Measurements from ENCODE around the gene PSMD12.
A peak's percentile ranks its signal among the peaks of the same experiment; 100 is the strongest.

PSMD12 gene

DNA sequence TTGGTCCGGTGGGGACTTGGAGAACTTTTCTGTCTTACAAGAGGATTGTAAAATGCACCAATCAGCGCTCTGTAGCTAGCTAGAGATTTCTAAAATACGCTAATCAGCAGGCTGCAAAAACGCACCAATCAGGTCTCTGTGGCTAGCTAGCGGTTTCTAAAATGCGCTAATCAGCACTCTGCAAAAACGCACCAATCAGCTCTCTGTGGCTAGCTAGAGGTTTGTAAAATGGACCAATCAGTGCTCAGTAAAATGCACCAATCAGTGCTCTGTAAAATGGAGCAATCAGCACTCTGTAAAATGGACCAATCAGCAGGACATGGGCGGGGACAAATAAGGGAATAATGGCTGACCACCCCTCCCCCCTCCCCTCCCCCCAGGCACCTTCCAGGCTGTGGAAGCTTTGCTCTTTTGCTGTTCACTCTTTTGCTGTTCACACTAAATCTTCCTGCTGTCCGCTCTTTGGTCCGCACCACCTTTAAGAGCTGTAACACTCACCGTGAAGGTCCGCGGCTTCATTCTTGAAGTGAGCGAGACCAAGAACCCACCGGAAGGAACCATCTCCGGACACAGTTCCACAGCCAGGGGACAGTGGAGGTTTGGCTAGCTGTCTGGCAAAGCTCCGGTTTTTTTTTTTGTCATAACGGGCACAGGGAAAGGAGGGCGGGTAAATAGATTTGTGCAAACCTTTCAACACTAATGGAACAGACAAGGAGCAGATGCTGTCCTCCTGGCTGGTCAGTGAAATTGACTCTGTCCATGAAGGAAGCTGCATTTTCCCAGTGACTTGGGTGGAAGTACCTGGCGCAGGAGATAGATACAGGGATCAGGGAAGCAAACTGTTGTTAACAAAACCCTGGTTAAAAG is 19.0 kb upstream of the PSMD12 start:
- DNase-seq: no peak

- DNase-seq: no peak
Observed at GRCh38 chr17:67381929-67382257, 15.5 kb upstream of the PSMD12 start.

DNA sequence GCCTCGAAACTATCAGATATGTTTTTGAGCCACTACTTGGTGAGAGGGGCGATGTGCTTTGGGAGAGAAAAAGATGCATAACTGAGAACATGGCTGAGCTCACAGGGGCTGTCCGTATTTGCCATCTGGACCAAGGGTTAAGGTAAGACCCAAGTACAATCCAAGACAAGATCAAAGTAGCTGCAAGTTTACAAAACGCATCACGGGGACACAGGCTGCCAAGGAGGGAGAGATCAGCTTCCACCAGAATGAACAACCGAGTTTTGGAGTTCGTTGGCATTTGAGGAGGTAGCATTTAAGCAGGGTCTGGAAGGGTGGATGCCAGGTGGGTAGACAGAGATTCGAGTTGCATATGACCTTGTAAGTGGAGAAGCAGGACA is 12.9 kb upstream of the PSMD12 start:
- DNase-seq: no peak

GRCh38 chr17:67378454-67379250 is 12.3 kb upstream of the PSMD12 start:
- peak; percentile 72 to 82 for DNase-seq

- peak in 1 of 2 donors; percentile 50 for DNase-seq
Observed at GRCh38 chr17:67377488-67378453, 11.4 kb upstream of the PSMD12 start.

GRCh38 chr17:67376737-67377487 is 10.5 kb upstream of the PSMD12 start, which contains the start of gene PITPNC1:
Gene PITPNC1, plus strand, starts transcription at chr17:67377281.
- peak; percentile 80 to 82 for DNase-seq

GRCh38 chr17:67376415-67376736 is 10.0 kb upstream of the PSMD12 start:
- DNase-seq: no peak

DNA sequence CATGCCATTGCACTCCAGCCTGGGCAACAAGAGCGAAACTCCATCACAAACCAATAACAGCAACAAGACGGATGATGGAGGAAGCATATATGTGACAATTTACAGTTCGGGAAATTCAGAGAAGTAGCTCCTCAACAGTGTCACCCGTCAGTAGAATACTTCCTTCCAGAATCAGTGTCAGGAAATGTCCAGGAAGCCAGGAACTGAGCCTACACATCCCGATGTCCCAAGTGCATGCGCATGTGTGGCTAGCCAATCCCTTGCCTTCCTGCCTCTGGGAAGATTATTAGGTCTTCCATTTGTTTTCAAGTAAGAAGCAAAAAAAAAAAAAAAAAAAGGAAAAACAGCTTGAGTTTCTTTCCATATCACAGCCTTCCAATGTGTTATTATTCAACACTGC is 9.3 kb upstream of the PSMD12 start:
- DNase-seq: no peak

- no peak for DNase-seq
Observed at GRCh38 chr17:67375054-67375427, 8.7 kb upstream of the PSMD12 start.

- DNase-seq: peak; percentile 81 to 84
Observed at GRCh38 chr17:67374329-67375053, 8.1 kb upstream of the PSMD12 start.

GRCh38 chr17:67372751-67373150 is 6.4 kb upstream of the PSMD12 start:
- DNase-seq: no peak

DNA sequence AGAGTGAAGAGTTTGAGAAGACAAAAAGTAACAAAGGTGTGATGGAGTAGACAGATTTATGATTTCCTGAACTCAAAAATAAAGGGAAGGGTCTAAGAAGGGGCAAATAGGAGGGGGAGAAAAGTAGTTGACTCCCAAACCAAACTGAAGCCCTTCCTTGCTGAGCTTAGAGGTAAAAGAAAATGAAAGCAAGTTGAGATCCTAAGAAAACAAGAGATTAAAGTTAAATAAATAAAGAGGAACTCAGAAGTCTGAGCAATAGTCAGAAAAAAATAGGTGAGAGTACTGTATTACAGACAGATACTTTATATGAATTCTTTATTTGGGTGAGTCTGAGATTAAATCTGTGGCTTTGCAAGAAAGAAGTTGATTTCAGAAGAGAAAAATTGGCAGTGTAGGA is 3.3 kb upstream of the PSMD12 start:
- DNase-seq: no peak

GRCh38 chr17:67365738-67366192 is 612 bp downstream of the PSMD12 start:
- DNase-seq: no peak

- no peak for DNase-seq
Observed at GRCh38 chr17:67364847-67365737, 1.3 kb downstream of the PSMD12 start.

- no peak for DNase-seq
Observed at GRCh38 chr17:67362173-67362572, 4.2 kb downstream of the PSMD12 start.

- no peak for DNase-seq
Observed at GRCh38 chr17:67360880-67361279, 5.5 kb downstream of the PSMD12 start.

- DNase-seq: peak in 1 of 2 donors; percentile 26
Observed at GRCh38 chr17:67359960-67360791, 6.2 kb downstream of the PSMD12 start.

- no peak for DNase-seq
Observed at GRCh38 chr17:67358612-67359011, 7.8 kb downstream of the PSMD12 start.

DNA sequence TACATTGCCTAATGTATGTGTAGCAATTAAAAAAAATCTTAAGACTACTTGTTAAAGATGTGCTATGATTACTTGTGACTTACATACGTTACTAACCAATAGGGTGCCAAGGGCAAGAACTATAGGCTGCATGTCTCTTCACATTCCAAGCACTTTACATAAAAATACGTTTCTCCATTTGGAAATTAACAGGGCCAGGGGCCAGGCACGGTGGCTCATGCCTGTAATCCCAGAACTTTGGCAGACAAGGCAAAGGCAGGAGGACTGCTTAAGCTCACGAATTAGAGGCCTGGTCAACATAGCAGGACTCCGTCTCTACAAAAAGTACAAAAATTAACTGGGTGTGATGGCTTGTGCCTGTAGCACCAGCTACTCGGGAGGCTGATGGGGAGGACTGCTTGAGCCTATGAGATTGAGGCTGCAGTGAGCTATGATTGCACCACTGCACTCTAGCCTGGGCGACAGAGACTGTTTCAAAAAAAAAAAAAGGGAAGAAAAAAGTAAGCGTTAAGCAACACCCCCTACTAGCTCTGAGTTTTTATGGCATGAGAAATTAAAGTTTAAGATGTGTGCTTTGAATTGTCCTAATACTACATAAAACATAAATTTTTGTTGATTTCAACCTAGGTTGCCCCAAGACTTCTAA is 12.3 kb downstream of the PSMD12 start:
- no peak for DNase-seq
